ENCODE results near the gene KCNAB1. TPM values are rescaled to one million over a fixed set of nuclear protein-coding genes. Genes with fewer than 3 reads are reported as not detected.

The KCNAB1 gene
- total and polyA plus RNA-seq, 2 donors (not counting 1 experiment from before 2014, with no cell fraction given), result 0.03 to 0.33 TPM

GRCh38 chr3:156211583-156211982 is 91.2 kb downstream of the KCNAB1 start:
- Histone ChIP-seq H2AFZ (ENCODE audit: low read length) (no peak overlapping the region), H3K79me2 (ENCODE audit: control insufficient read depth, insufficient read depth, low read length) (no peaks in the 10 kb centered on the region), H4K20me1 (ENCODE audit: control insufficient read depth, extremely low read depth, insufficient read depth, low read length) (no peaks in the 10 kb centered on the region), H3K9me3 (ENCODE audit: control insufficient read depth, insufficient read depth, low read depth, low read length) (no peaks in the 10 kb centered on the region), H3K27ac (ENCODE audit: insufficient read depth, low read length) (no peak overlapping the region), H3K27me3 (ENCODE audit: control insufficient read depth, insufficient read depth, low read length) (no peaks in the 10 kb centered on the region), H3K4me3 (replicated peaks in 1 of 4; ENCODE audit: control extremely low read depth in 1 of 4, insufficient read depth in 1 of 4, low read depth in 3 of 4, low read length in 4 of 4) (no peak overlapping the region), H3K4me2 (ENCODE audit: extremely low read depth, insufficient read depth, low read length) (no peak overlapping the region), H3K36me3 (ENCODE audit: control insufficient read depth, insufficient read depth, low read length) (no peaks in the 10 kb centered on the region), H3K4me1 (ENCODE audit: control insufficient read depth, extremely low read depth, insufficient read depth, low read length) (no peaks in the 10 kb centered on the region), H3K9ac (ENCODE audit: insufficient read depth, low read length) (no peak overlapping the region)
- TF ChIP-seq CTCF (conservative IDR thresholded peaks at IDR 0.05 in 1 of 2, IDR thresholded peaks at IDR 0.05 in 1 of 2; ENCODE audit: low read depth in 1 of 2, low read length in 2 of 2) (no peak), EZH2 (IDR thresholded peaks at IDR 0.05; ENCODE audit: low read length, missing control alignments) (no peak)
- DNase-seq (ENCODE audit: low read depth in 2 of 2), result peak in 1 of 2 donors; percentile 93

GRCh38 chr3:156214676-156215075 is 94.3 kb downstream of the KCNAB1 start:
- DNase-seq (ENCODE audit: low read depth in 2 of 2), result no peak
- Histone ChIP-seq H2AFZ (ENCODE audit: low read length) (no peak overlapping the region), H3K79me2 (ENCODE audit: control insufficient read depth, insufficient read depth, low read length) (no peaks in the 10 kb centered on the region), H3K9me3 (ENCODE audit: control insufficient read depth, insufficient read depth, low read depth, low read length) (no peaks in the 10 kb centered on the region), H3K4me1 (ENCODE audit: control insufficient read depth, extremely low read depth, insufficient read depth, low read length) (no peaks in the 10 kb centered on the region), H3K27ac (ENCODE audit: insufficient read depth, low read length) (no peak overlapping the region), H3K27me3 (ENCODE audit: control insufficient read depth, insufficient read depth, low read length) (no peaks in the 10 kb centered on the region), H3K4me3 (replicated peaks in 1 of 4; ENCODE audit: control extremely low read depth in 1 of 4, insufficient read depth in 1 of 4, low read depth in 3 of 4, low read length in 4 of 4) (no peak overlapping the region), H4K20me1 (ENCODE audit: control insufficient read depth, extremely low read depth, insufficient read depth, low read length) (no peaks in the 10 kb centered on the region), H3K4me2 (ENCODE audit: extremely low read depth, insufficient read depth, low read length) (no peak overlapping the region), H3K9ac (ENCODE audit: insufficient read depth, low read length) (no peak overlapping the region), H3K36me3 (ENCODE audit: control insufficient read depth, insufficient read depth, low read length) (no peaks in the 10 kb centered on the region)
- no peak for TF ChIP-seq EZH2 (IDR thresholded peaks at IDR 0.05; ENCODE audit: low read length, missing control alignments)
- no peak for TF ChIP-seq CTCF (conservative IDR thresholded peaks at IDR 0.05 in 1 of 2, IDR thresholded peaks at IDR 0.05 in 1 of 2; ENCODE audit: low read depth in 1 of 2, low read length in 2 of 2)

GRCh38 chr3:156215751-156216150 is 95.4 kb downstream of the KCNAB1 start:
- Histone ChIP-seq H2AFZ (ENCODE audit: low read length) (no peak overlapping the region), H3K9ac (ENCODE audit: insufficient read depth, low read length) (no peak overlapping the region), H3K4me1 (ENCODE audit: control insufficient read depth, extremely low read depth, insufficient read depth, low read length) (no peaks in the 10 kb centered on the region), H3K36me3 (ENCODE audit: control insufficient read depth, insufficient read depth, low read length) (no peaks in the 10 kb centered on the region), H3K27me3 (ENCODE audit: control insufficient read depth, insufficient read depth, low read length) (no peaks in the 10 kb centered on the region), H3K4me2 (ENCODE audit: extremely low read depth, insufficient read depth, low read length) (no peak overlapping the region), H4K20me1 (ENCODE audit: control insufficient read depth, extremely low read depth, insufficient read depth, low read length) (no peaks in the 10 kb centered on the region), H3K9me3 (ENCODE audit: control insufficient read depth, insufficient read depth, low read depth, low read length) (no peaks in the 10 kb centered on the region), H3K79me2 (ENCODE audit: control insufficient read depth, insufficient read depth, low read length) (no peaks in the 10 kb centered on the region), H3K4me3 (replicated peaks in 1 of 4; ENCODE audit: control extremely low read depth in 1 of 4, insufficient read depth in 1 of 4, low read depth in 3 of 4, low read length in 4 of 4) (no peak overlapping the region), H3K27ac (ENCODE audit: insufficient read depth, low read length) (no peak overlapping the region)
- DNase-seq (ENCODE audit: low read depth in 2 of 2), result no peak
- no peak for TF ChIP-seq CTCF (conservative IDR thresholded peaks at IDR 0.05 in 1 of 2, IDR thresholded peaks at IDR 0.05 in 1 of 2; ENCODE audit: low read depth in 1 of 2, low read length in 2 of 2)
- TF ChIP-seq EZH2 (IDR thresholded peaks at IDR 0.05; ENCODE audit: low read length, missing control alignments), result no peak

All from fibroblast of lung (primary cell).